Measurements from ENCODE around the gene ARHGEF38.
"Not testable (repeated sequence)": the region's sequence is repeated elsewhere in the genome, so short reads cannot be mapped to it uniquely, and the experiment has no call there.

The ARHGEF38 gene

GRCh38 chr4:105599932-105600655 lies 47.7 kb downstream of the ARHGEF38 start:
- TF ChIP-seq CTCF (IDR thresholded peaks at IDR 0.05; ENCODE audit: low read depth, low read length, missing control alignments) = no peak
- in situ Hi-C loops (cut with HindIII; ENCODE audit: low sequenced_read_pairs) = no loop called here
- DNase-seq (ENCODE audit: low read depth) = no peak
- no peak overlapping the region for H3K4me3 ChIP-seq (ENCODE audit: low read depth, low read length)

- no peak for TF ChIP-seq CTCF (IDR thresholded peaks at IDR 0.05; ENCODE audit: low read depth, low read length, missing control alignments)
- H3K4me3 ChIP-seq (ENCODE audit: low read depth, low read length) = no peak overlapping the region
- DNase-seq (ENCODE audit: low read depth) = no peak
- in situ Hi-C loops (cut with HindIII; ENCODE audit: low sequenced_read_pairs) = no loop called here
Measured at GRCh38 chr4:105600951-105601350, 48.5 kb downstream of the ARHGEF38 start.

- no peak for DNase-seq (ENCODE audit: low read depth)
- no peak for TF ChIP-seq CTCF (IDR thresholded peaks at IDR 0.05; ENCODE audit: low read depth, low read length, missing control alignments)
- in situ Hi-C loops (cut with HindIII; ENCODE audit: low sequenced_read_pairs) = no loop called here
- no peak overlapping the region for H3K4me3 ChIP-seq (ENCODE audit: low read depth, low read length)
Measured at GRCh38 chr4:105601406-105601805, 49.0 kb downstream of the ARHGEF38 start.

- in situ Hi-C loops (cut with HindIII; ENCODE audit: low sequenced_read_pairs) = no loop called here
- H3K4me3 ChIP-seq (ENCODE audit: low read depth, low read length) = no peak overlapping the region
- no peak for DNase-seq (ENCODE audit: low read depth)
- no peak for TF ChIP-seq CTCF (IDR thresholded peaks at IDR 0.05; ENCODE audit: low read depth, low read length, missing control alignments)
Measured at GRCh38 chr4:105603158-105603557, 50.7 kb downstream of the ARHGEF38 start.

GRCh38 chr4:105605493-105605892 lies 53.1 kb downstream of the ARHGEF38 start:
- H3K4me3 ChIP-seq (ENCODE audit: low read depth, low read length) = no peak overlapping the region
- DNase-seq (ENCODE audit: low read depth) = peak; percentile 70

GRCh38 chr4:105607876-105608275 lies 55.5 kb downstream of the ARHGEF38 start:
- no peak for DNase-seq (ENCODE audit: low read depth)
- TF ChIP-seq CTCF (IDR thresholded peaks at IDR 0.05; ENCODE audit: low read depth, low read length, missing control alignments) = no peak
- no peak overlapping the region for H3K4me3 ChIP-seq (ENCODE audit: low read depth, low read length)
- in situ Hi-C loops (cut with HindIII; ENCODE audit: low sequenced_read_pairs) = no loop called here

More at GRCh38 chr4:105605493-105605892, 53.1 kb downstream of the ARHGEF38 start:
- no peak for TF ChIP-seq CTCF (IDR thresholded peaks at IDR 0.05; ENCODE audit: low read depth, low read length, missing control alignments)
- in situ Hi-C loops (cut with HindIII; ENCODE audit: low sequenced_read_pairs) = no loop called here

GRCh38 chr4:105609819-105610218 lies 57.4 kb downstream of the ARHGEF38 start:
- in situ Hi-C loops (cut with HindIII; ENCODE audit: low sequenced_read_pairs); H3K4me3 ChIP-seq (ENCODE audit: low read depth, low read length); DNase-seq (ENCODE audit: low read depth): not testable (repeated sequence)

Data from astrocyte of the cerebellum (primary cell).